ENCODE results near the gene KAZN.

KAZN gene

GRCh38 chr1:15068997-15069396, 470.5 kb downstream of the KAZN start:
- Mint-ChIP-seq H3K9me3 (no peaks in the 10 kb centered on the region), H3K4me1 (peaks cover 20% of the 10 kb centered on the region), H3K36me3 (ENCODE audit: low read depth) (peaks cover 29% of the 10 kb centered on the region), H3K4me3 (no peak overlapping the region), H3K27me3 (ENCODE audit: low read depth, poor library complexity) (no peaks in the 10 kb centered on the region), H3K27ac (no peak overlapping the region)
- TF ChIP-seq, protein P1, sequence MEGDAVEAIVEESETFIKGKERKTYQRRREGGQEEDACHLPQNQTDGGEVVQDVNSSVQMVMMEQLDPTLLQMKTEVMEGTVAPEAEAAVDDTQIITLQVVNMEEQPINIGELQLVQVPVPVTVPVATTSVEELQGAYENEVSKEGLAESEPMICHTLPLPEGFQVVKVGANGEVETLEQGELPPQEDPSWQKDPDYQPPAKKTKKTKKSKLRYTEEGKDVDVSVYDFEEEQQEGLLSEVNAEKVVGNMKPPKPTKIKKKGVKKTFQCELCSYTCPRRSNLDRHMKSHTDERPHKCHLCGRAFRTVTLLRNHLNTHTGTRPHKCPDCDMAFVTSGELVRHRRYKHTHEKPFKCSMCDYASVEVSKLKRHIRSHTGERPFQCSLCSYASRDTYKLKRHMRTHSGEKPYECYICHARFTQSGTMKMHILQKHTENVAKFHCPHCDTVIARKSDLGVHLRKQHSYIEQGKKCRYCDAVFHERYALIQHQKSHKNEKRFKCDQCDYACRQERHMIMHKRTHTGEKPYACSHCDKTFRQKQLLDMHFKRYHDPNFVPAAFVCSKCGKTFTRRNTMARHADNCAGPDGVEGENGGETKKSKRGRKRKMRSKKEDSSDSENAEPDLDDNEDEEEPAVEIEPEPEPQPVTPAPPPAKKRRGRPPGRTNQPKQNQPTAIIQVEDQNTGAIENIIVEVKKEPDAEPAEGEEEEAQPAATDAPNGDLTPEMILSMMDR (IDR thresholded peaks at IDR 0.05): no peak
- DNase-seq: no peak

GRCh38 chr1:15070145-15070748, 471.8 kb downstream of the KAZN start:
- Mint-ChIP-seq H3K4me1 (peaks cover 27% of the 10 kb centered on the region), H3K27ac (no peak overlapping the region), H3K36me3 (ENCODE audit: low read depth) (peaks cover 28% of the 10 kb centered on the region), H3K9me3 (no peaks in the 10 kb centered on the region), H3K4me3 (no peak overlapping the region), H3K27me3 (ENCODE audit: low read depth, poor library complexity) (no peaks in the 10 kb centered on the region)
- no peak for DNase-seq
- TF ChIP-seq, protein P1 (IDR thresholded peaks at IDR 0.05): no peak

DNA sequence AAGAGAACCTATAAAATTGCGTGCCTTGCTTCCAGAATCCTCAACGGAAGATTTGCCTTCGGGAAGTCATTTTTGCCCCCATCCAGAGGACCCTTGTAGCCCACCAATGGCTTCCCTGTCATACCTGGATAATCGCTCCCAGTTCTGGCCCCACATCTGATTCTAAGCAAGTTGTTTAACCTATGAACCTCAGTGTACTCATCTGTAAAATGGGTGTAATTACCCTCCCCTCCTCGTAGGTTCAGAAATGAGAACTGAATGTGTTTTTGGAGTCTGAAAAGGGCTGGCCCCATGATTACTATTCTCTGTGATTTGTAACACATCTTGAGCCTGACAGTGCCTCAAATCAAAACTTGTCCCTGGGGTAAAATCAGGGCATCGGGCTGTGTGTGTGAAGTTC, 473.5 kb downstream of the KAZN start:
- H3K4me1 Mint-ChIP-seq: peaks cover 17% of the 10 kb centered on the region
- TF ChIP-seq, protein P1 (IDR thresholded peaks at IDR 0.05): no peak
- H3K36me3 Mint-ChIP-seq (ENCODE audit: low read depth): peaks cover 12% of the 10 kb centered on the region
- no peaks in the 10 kb centered on the region for H3K27me3 Mint-ChIP-seq (ENCODE audit: low read depth, poor library complexity)
- no peaks in the 10 kb centered on the region for H3K9me3 Mint-ChIP-seq
- DNase-seq: no peak
- no peak overlapping the region for H3K4me3 Mint-ChIP-seq
- no peak overlapping the region for H3K27ac Mint-ChIP-seq

GRCh38 chr1:15073799-15074308, 475.4 kb downstream of the KAZN start:
- Mint-ChIP-seq H3K9me3 (no peaks in the 10 kb centered on the region), H3K27me3 (ENCODE audit: low read depth, poor library complexity) (no peaks in the 10 kb centered on the region), H3K27ac (no peak overlapping the region), H3K4me3 (no peak overlapping the region), H3K4me1 (peaks cover 25% of the 10 kb centered on the region), H3K36me3 (ENCODE audit: low read depth) (peaks cover 8% of the 10 kb centered on the region)
- TF ChIP-seq, protein P1 (IDR thresholded peaks at IDR 0.05): no peak
- no peak for DNase-seq

DNA sequence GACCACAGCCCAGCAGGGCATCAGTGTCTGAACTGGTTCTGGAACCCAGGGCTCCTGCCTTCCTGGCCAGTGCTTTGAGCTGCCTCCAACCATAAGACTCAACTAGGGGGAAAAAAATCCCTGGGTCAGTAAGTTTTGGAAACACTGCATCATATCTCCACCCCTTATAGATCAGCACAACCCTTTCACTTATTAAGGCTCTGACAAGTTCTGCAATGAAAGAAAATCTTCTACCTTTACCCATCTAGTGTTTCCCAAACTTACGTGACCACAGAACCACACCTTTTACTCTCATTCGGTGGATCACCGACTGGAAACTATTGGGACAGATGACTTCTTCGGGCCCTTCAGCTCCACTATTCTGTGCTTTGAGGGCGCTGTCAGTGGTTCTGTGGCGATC, 476.7 kb downstream of the KAZN start:
- DNase-seq: no peak
- Mint-ChIP-seq H3K4me3 (no peak overlapping the region), H3K9me3 (no peaks in the 10 kb centered on the region), H3K27ac (no peak overlapping the region), H3K4me1 (peaks cover 34% of the 10 kb centered on the region), H3K27me3 (ENCODE audit: low read depth, poor library complexity) (no peaks in the 10 kb centered on the region), H3K36me3 (ENCODE audit: low read depth) (peaks cover 8% of the 10 kb centered on the region)
- TF ChIP-seq, protein P1 (IDR thresholded peaks at IDR 0.05): no peak

GRCh38 chr1:15075817-15076216, 477.3 kb downstream of the KAZN start:
- Mint-ChIP-seq H3K4me3 (no peak overlapping the region), H3K27me3 (ENCODE audit: low read depth, poor library complexity) (no peaks in the 10 kb centered on the region), H3K36me3 (ENCODE audit: low read depth) (peaks cover 8% of the 10 kb centered on the region), H3K4me1 (peaks cover 34% of the 10 kb centered on the region), H3K9me3 (no peaks in the 10 kb centered on the region), H3K27ac (peak overlapping the region; percentile 57)
- no peak for DNase-seq
- TF ChIP-seq, protein P1 (IDR thresholded peaks at IDR 0.05): no peak

Data from nephron progenitor cell (in vitro differentiated cells).